Effector memory CD8-positive, alpha-beta T cell (primary cell): ENCODE measurements around the gene UTS2.
A peak's percentile ranks its signal among the peaks of the same experiment; 100 is the strongest.

Source experiments
- ATAC-seq: fragments of 150-1000 bp; cut with Tn5 transposase; replicated peaks from 2 replicates; pipeline ENCODE4 v1.10.0; 2021; ENCODE audit warnings: mild to moderate bottlenecking, moderate library complexity
- DNase-seq, 3 experiments: peaks; one replicate each; pipeline ENCODE4 v3.0.0; 2021
- H3K27ac Mint-ChIP-seq, 2 donors: one replicate each; pipeline ENCODE4 v1.8.0; 2022; ENCODE audit warnings: mild to moderate bottlenecking in 2 of 2, mixed read lengths in 2 of 2, moderate library complexity in 2 of 2
- H3K27me3 Mint-ChIP-seq, 2 donors: one replicate each; pipeline ENCODE4 v1.8.0; 2022; ENCODE audit warnings: mixed read lengths in 2 of 2
- H3K36me3 Mint-ChIP-seq: one replicate; pipeline ENCODE4 v1.8.0; 2022; ENCODE audit warnings: mild to moderate bottlenecking, moderate library complexity, mixed read lengths; ENCODE audit not compliant: insufficient read depth
- H3K4me1 Mint-ChIP-seq, 2 donors: one replicate each; pipeline ENCODE4 v1.8.0; 2022; ENCODE audit warnings: low read depth in 2 of 2, mixed read lengths in 2 of 2
- H3K4me3 Mint-ChIP-seq, 2 donors: one replicate each; pipeline ENCODE4 v1.8.0; 2022; ENCODE audit warnings: mild to moderate bottlenecking in 2 of 2, mixed read lengths in 2 of 2, moderate library complexity in 2 of 2
- H3K9me3 Mint-ChIP-seq, 2 donors: one replicate each; pipeline ENCODE4 v1.8.0; 2022; ENCODE audit warnings: mixed read lengths in 2 of 2

Gene UTS2

GRCh38 chr1:7878027-7878426 is 25.2 kb upstream of the UTS2 start:
- DNase-seq (no peak), ATAC-seq (no peak)
- Mint-ChIP-seq H3K4me3 (no peak overlapping the region), H3K9me3 (peaks cover 5 to 11% of the 10 kb centered on the region in 2 donors), H3K27ac (no peak overlapping the region), H3K36me3 (no peaks in the 10 kb centered on the region), H3K27me3 (peaks cover 0 to 7% of the 10 kb centered on the region in 2 donors), H3K4me1 (no peaks in the 10 kb centered on the region)

- peaks cover 5 to 11% of the 10 kb centered on the region in 2 donors for H3K9me3 Mint-ChIP-seq
- H3K27ac Mint-ChIP-seq, result no peak overlapping the region
- H3K4me1 Mint-ChIP-seq, result no peaks in the 10 kb centered on the region
- peaks cover 0 to 7% of the 10 kb centered on the region in 2 donors for H3K27me3 Mint-ChIP-seq
- no peak overlapping the region for H3K4me3 Mint-ChIP-seq
- peaks cover 2% of the 10 kb centered on the region for H3K36me3 Mint-ChIP-seq
- DNase-seq, result no peak
- no peak for ATAC-seq
These were observed 21.2 kb upstream of the UTS2 start for GRCh38 chr1:7873801-7874795.

GRCh38 chr1:7871136-7871535 is 18.3 kb upstream of the UTS2 start:
- Mint-ChIP-seq H3K9me3 (no peaks in the 10 kb centered on the region), H3K4me3 (no peak overlapping the region), H3K4me1 (no peaks in the 10 kb centered on the region), H3K36me3 (peaks cover 2% of the 10 kb centered on the region), H3K27ac (peak overlapping the region in 1 of 2 donors; percentile 27), H3K27me3 (peaks cover 0 to 7% of the 10 kb centered on the region in 2 donors)
- DNase-seq (no peak), ATAC-seq (no peak)

GRCh38 chr1:7869136-7869920 is 16.5 kb upstream of the UTS2 start:
- no peak overlapping the region for H3K4me3 Mint-ChIP-seq
- DNase-seq (no peak), ATAC-seq (no peak)
- peaks cover 0 to 12% of the 10 kb centered on the region in 2 donors for H3K27me3 Mint-ChIP-seq
- peaks cover 2% of the 10 kb centered on the region for H3K36me3 Mint-ChIP-seq
- H3K27ac Mint-ChIP-seq, result no peak overlapping the region
- no peaks in the 10 kb centered on the region for H3K9me3 Mint-ChIP-seq
- no peaks in the 10 kb centered on the region for H3K4me1 Mint-ChIP-seq

- Mint-ChIP-seq H3K9me3 (no peaks in the 10 kb centered on the region), H3K4me3 (no peak overlapping the region), H3K36me3 (peaks cover 2% of the 10 kb centered on the region), H3K27me3 (peaks cover 0 to 12% of the 10 kb centered on the region in 2 donors), H3K4me1 (no peaks in the 10 kb centered on the region), H3K27ac (no peak overlapping the region)
- no peak for ATAC-seq
- no peak for DNase-seq
These were observed 15.4 kb upstream of the UTS2 start for GRCh38 chr1:7868070-7868780.

- H3K4me1 Mint-ChIP-seq, result no peaks in the 10 kb centered on the region
- H3K27ac Mint-ChIP-seq, result no peak overlapping the region
- no peak overlapping the region for H3K4me3 Mint-ChIP-seq
- ATAC-seq (no peak), DNase-seq (no peak)
- H3K9me3 Mint-ChIP-seq, result no peaks in the 10 kb centered on the region
- H3K27me3 Mint-ChIP-seq, result peaks cover 0 to 12% of the 10 kb centered on the region in 2 donors
- no peaks in the 10 kb centered on the region for H3K36me3 Mint-ChIP-seq
These were observed 13.1 kb upstream of the UTS2 start for GRCh38 chr1:7865978-7866377.

- Mint-ChIP-seq H3K27me3 (peaks cover 0 to 12% of the 10 kb centered on the region in 2 donors), H3K9me3 (no peaks in the 10 kb centered on the region), H3K4me1 (peaks cover 0 to 3% of the 10 kb centered on the region in 2 donors), H3K36me3 (no peaks in the 10 kb centered on the region), H3K4me3 (no peak overlapping the region), H3K27ac (peak overlapping the region in 1 of 2 donors; percentile 55)
- DNase-seq (no peak), ATAC-seq (no peak)
These were observed 11.0 kb upstream of the UTS2 start for GRCh38 chr1:7863756-7864328.

GRCh38 chr1:7862211-7863060 is 9.6 kb upstream of the UTS2 start:
- Mint-ChIP-seq H3K36me3 (no peaks in the 10 kb centered on the region), H3K27ac (no peak overlapping the region), H3K4me1 (peaks cover 0 to 3% of the 10 kb centered on the region in 2 donors), H3K4me3 (no peak overlapping the region), H3K27me3 (peaks cover 0 to 12% of the 10 kb centered on the region in 2 donors), H3K9me3 (no peaks in the 10 kb centered on the region)
- ATAC-seq (no peak), DNase-seq (no peak)

DNA sequence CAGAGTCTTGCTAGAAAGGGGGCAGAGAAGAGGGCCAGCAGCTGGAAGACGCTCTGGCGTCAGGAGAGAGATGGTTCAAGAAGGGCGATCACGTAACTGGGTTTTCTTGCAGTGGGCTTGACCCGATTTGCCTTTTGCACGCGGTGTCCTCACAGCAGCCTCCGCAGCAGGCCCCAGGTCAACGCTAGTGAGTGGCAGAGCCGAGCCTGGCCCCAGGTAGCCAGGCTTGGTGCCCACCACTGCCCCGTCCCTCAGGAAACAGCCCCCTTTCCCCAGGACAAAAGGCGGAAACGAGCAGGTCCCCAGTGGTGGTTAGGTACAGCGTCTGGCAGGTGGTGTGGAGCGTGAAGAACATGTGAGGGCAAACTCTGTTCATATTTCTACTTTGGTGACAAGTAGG is 8.6 kb upstream of the UTS2 start:
- no peak for DNase-seq

GRCh38 chr1:7860130-7860529 is 7.3 kb upstream of the UTS2 start:
- peak overlapping the region in 1 of 2 donors; percentile 61 for H3K27ac Mint-ChIP-seq
- H3K36me3 Mint-ChIP-seq, result no peaks in the 10 kb centered on the region
- ATAC-seq, result no peak
- no peaks in the 10 kb centered on the region for H3K9me3 Mint-ChIP-seq
- H3K27me3 Mint-ChIP-seq, result no peaks in the 10 kb centered on the region
- peaks cover 3 to 4% of the 10 kb centered on the region in 2 donors for H3K4me1 Mint-ChIP-seq
- H3K4me3 Mint-ChIP-seq, result no peak overlapping the region
- no peak for DNase-seq

More for the DNA sequence above, 8.6 kb upstream of the UTS2 start:
- Mint-ChIP-seq H3K27me3 (peaks cover 0 to 11% of the 10 kb centered on the region in 2 donors), H3K4me1 (peaks cover 0 to 3% of the 10 kb centered on the region in 2 donors), H3K4me3 (no peak overlapping the region), H3K36me3 (no peaks in the 10 kb centered on the region), H3K9me3 (no peaks in the 10 kb centered on the region), H3K27ac (no peak overlapping the region)
- no peak for ATAC-seq

DNA sequence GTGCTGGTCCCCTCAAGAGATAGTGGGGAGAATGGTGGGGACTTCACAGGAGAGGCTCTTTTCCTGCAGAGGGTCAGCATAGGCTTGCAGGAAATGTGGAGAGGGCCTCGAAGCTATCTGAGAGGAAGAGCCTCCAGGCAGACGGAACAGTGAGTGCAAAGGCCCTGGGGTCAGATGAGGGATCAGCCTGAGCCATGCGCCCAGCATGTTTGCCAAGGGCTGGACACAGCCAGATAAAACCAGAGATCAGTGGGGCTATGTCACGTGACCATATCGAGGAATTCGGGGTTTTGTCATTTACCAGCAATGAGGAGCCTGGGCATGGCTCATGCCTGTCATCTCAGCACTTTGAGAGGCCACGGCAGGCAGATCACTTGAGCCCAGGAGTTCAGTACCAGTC is 6.5 kb upstream of the UTS2 start:
- H3K36me3 Mint-ChIP-seq, result no peaks in the 10 kb centered on the region
- H3K27ac Mint-ChIP-seq, result no peak overlapping the region
- H3K27me3 Mint-ChIP-seq, result no peaks in the 10 kb centered on the region
- DNase-seq, result no peak
- peaks cover 3 to 4% of the 10 kb centered on the region in 2 donors for H3K4me1 Mint-ChIP-seq
- no peak for ATAC-seq
- H3K9me3 Mint-ChIP-seq, result no peaks in the 10 kb centered on the region
- H3K4me3 Mint-ChIP-seq, result no peak overlapping the region

- DNase-seq, result no peak
- H3K27me3 Mint-ChIP-seq, result peaks cover 0 to 3% of the 10 kb centered on the region in 2 donors
- no peaks in the 10 kb centered on the region for H3K9me3 Mint-ChIP-seq
- peaks cover 3 to 4% of the 10 kb centered on the region in 2 donors for H3K4me1 Mint-ChIP-seq
- no peak overlapping the region for H3K4me3 Mint-ChIP-seq
- H3K36me3 Mint-ChIP-seq, result no peaks in the 10 kb centered on the region
- ATAC-seq, result no peak
- H3K27ac Mint-ChIP-seq, result peak overlapping the region in 1 of 2 donors; percentile 67
These were observed 5.1 kb upstream of the UTS2 start for GRCh38 chr1:7857985-7858384.
